Breast epithelium (tissue), 3 donors: ENCODE results near the gene MARCHF2.

ENCODE experiments used
- CTCF ChIP-seq, 3 donors: fragments of 450-650 bp; IDR thresholded peaks; one replicate each; pipeline ENCODE4 v1.5.1; 2016 to 2017; ENCODE audit warnings: antibody characterized with exemption in 3 of 3, mild to moderate bottlenecking in 3 of 3, moderate library complexity in 3 of 3
- POLR2A ChIP-seq: fragments of 450-650 bp; IDR thresholded peaks from one replicate; pipeline ENCODE4 v1.6.1; 2016; ENCODE audit warnings: antibody characterized with exemption, mild to moderate bottlenecking, moderate library complexity
- POLR2AphosphoS5 ChIP-seq, 3 donors: sonication (generic); formaldehyde crosslinking; IDR thresholded peaks; one replicate each; pipeline ENCODE4 v1.6.1; 2017; ENCODE audit warnings: antibody characterized with exemption in 3 of 3

DNA sequence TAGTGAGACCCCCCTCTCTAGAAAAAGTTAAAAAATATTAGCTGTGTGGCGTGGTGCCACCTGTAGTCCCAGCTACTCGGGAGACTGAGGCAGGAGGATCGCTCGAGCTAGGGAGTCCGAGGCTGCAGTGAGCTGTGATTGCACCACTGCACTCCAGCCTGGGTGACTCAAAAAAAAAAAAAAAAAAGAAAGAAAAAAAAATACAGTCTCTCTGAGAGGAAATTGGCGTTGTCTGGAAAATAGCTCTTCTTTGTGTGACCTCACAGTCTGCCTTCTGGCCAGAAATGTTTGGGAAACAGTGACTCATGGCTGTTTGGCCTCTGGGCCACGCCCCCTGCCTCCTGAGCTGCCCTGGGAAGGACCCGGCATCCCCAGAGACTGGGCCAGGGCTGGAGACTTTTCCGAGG is 10.7 kb downstream of the MARCHF2 start:
- TF ChIP-seq CTCF (IDR thresholded peaks at IDR 0.05) (no peak), POLR2A (no peak), POLR2AphosphoS5 (IDR thresholded peaks at IDR 0.05) (peak; percentile 68 to 92 (median 89))
